HG02840 (cell line): ENCODE data around the gene ATAT1.
"Not testable (repeated sequence)": the region's sequence is repeated elsewhere in the genome, so short reads cannot be mapped to it uniquely, and the experiment has no call there.

Experiments used
- ATAC-seq: cut with Tn5 transposase; IDR thresholded peaks from one replicate; pipeline ENCODE4 v1.9.1; 2021; ENCODE audit warnings: mild to moderate bottlenecking, moderate library complexity, moderate number of reproducible peaks; ENCODE audit not compliant: unreplicated experiment, low FRiP score

The ATAT1 gene

DNA sequence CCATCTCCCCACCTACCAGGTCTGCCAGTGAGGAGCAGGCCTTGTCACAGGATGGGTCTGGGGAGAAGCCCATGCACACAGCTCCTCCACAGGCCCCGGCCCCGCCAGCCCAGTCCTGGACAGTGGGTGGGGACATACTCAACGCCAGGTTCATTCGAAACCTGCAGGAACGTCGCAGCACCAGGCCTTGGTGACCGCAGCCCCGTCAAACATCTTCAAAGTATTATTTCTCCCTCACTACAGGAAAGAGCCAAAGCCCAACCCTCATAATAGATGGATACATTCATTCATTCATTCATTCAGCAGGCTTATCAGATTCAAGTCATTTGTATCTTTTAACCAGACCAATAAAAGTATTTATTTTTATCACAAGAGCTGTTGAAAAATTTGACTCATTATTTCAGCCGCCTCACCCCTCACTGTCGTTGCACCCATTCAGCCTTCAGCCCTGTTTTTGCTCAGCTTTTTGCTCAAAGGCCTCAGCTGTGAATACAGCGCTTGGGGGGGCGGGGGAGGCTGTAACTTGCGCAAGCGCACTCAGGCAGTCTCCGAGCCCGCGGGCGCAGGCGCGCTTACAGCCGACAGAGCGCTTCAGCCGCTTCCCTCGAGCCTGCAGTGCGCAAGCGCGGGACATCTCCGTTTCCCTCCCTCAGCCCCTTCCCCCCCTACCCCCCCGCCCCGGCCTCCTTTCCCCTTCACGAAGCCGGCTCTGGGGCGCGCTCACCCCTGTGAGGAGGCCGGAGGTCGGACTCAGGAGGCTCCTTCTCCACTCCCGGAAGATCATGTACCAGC lies 20.0 kb downstream of the ATAT1 start, which contains the start of gene C6orf136:
Gene C6orf136, plus strand, starts transcription at position 684 of the 792 bp plus-strand sequence. Its CDS starts 99 bp downstream, at position 783.
- ATAC-seq: peak; percentile 50

- ATAC-seq: peak; percentile 68
These were observed 20.8 kb downstream of the ATAT1 start for GRCh38 chr6:30647242-30648116.

- no peak for ATAC-seq
These were observed 24.5 kb downstream of the ATAT1 start for GRCh38 chr6:30651143-30651542.

GRCh38 chr6:30654798-30655742 lies 28.4 kb downstream of the ATAT1 start:
- ATAC-seq: no peak

DNA sequence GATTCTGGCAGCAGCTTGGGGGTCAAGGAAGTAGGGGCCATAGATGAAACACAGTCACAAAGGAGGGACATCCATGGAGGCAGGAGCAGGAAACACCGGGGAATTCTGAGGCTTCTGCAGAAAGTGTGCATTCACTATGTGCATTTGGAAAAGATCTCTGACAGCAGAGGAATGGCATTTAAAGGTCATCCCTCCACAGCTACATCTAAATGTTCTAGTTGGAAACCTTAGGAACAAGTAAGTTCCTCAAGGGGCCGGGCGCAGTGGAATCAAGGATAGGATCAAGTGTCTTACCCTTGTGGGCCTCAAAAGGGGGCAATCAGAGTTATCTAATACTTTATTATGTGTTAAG lies 29.0 kb downstream of the ATAT1 start:
- ATAC-seq: no peak

DNA sequence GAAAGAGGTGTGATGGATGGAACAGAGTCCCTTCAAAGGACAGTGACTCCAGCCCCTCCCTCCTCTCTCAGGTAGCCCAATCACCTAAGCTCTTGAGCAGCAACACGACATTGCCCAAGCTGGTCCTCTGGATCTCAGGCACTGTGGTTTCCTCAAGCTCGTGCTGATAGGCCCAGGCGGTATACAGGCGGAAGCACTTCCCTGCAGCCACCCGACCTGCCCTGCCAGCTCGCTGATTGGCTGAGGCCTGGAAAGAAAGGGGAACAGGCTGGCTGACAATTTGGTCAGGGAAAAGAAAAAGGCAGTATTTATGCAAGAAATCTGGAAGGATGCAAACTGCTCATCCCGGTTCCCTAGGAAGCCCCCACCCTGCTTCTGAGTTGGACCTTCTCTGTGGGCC lies 29.8 kb downstream of the ATAT1 start:
- ATAC-seq: no peak

DNA sequence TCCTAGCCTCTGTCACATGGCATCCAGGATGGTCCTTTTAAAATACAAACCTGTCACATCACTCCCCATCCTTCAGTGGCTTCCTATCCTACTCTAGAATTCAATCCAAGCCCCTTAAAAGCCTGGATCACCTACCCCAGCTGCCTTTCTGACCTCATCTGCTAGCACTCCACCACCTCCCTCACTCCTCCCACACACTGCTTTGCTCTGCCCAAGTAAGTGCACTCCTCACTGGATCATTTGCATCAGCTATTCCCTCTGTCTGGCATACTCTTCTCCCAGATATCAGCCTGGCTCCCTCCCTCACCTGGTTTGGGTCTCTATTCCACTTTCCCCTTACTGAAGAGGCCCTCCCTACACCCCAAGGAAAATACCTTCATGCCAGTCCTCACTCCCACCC lies 30.8 kb downstream of the ATAT1 start:
- ATAC-seq: no peak

GRCh38 chr6:30657922-30658321 lies 31.2 kb downstream of the ATAT1 start:
- ATAC-seq: not testable (repeated sequence)

- ATAC-seq: no peak
These were observed 38.5 kb downstream of the ATAT1 start for GRCh38 chr6:30664994-30665767.

- ATAC-seq: not testable (repeated sequence)
These were observed 39.6 kb downstream of the ATAT1 start for GRCh38 chr6:30666300-30666699.

DNA sequence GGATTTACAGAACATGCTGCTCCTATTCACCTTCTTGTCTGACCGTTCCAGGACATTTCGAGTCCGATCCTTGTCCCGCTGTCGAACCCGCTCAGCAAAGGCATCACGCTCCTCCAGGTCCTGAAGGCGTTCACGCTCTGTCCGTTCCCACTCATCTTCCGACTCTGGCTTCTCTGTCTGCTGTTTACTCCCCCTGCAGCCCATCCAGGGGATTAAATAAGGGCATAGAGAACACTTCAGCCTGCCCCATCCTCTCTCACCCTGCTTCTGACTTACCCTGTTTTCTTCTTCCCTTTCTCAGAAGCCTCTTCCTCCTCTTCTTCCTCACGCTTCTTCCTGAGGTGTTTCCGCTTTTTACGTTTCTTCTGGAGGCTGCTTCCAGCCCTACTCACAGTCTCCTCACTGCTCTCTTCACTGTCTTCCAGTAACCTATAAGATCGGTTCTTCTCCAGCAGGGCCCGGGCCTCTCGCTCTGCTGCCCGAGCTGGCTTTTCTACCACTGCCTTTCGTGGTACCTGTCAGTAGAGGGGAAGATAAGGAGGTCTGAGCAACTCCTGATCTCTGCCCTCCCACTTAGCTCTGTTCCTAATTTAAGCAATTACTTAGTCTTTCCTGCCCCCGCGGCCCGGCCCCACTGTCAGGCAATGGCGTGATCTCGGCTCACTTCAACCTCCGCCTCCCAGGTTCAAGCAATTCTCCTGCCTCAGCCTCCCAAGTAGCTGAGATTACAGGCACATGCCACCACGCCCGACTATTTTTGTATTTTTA lies 44.3 kb downstream of the ATAT1 start:
- ATAC-seq: no peak

DNA sequence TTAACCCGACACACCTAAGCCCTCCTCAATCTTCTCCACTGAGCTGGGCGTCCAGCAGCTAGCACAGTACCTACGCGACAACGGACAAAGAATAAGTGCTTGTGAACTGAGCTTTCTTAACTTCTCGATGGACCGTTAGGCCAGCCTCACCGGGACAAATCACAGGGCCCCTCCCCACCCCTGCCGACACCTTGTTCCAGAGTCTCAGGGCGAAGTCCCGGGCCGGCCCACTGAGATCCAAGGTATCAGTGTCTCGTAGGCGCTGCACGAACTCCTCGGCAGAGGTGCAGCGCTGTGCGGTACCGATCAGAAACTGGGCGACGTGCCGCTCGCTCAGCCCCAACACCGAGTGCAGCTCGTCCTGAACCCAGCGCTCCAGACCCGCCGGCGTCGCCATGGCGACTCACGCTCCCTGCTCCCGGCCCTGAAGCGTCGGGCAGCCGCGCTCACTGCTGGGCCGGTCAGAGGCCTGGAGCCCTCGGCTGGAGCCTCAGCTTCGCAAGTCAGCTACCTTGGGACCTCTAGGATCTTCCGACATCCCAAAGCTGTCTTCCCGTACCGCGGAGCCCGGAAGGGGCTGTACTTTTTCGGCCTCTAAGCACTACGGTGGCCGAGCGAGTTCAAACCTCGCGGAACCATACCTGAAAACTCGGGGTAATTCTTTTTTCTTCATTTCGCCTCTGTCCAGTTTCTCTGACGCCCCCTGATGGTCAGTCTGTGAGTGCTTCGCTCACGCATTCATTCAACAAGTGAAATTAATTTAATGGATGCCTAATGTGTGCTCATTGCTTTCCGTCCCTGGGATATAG lies 46.0 kb downstream of the ATAT1 start, which contains the start of gene DHX16:
Gene DHX16, minus strand, starts transcription at position 562 of the 809 bp plus-strand sequence. Its CDS starts 165 bp downstream, at position 397.
- peak; percentile 82 for ATAC-seq

DNA sequence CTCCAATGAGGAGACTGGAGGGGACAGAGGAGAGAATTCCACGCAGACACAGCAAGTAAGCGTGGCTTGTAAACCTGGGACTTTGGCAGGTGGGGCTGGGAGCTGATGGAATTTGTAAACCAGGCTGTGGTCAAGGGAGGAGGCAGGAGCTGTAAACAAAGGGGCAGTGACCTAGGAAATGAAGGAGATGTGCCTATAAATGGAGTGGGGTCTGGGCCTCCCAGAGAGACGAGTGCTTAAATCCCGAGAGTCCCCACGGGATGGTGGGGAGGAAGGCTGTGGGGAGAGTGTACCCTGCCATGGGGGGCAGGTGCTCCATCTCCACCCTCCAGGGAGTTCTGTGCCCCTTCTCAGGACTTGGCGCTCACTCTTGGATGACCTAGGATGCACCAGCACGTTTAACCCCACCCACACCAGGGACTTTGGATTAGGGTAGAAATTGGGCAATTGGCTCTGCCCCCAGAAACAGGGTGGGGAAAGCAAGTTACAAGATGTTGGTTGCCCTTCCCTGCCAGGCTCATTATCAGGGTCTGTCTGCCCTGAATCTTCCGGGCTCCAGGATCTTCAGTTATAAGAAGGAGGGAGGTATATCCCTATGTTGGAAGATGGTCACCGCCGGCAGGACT lies 50.1 kb downstream of the ATAT1 start:
- ATAC-seq: no peak

DNA sequence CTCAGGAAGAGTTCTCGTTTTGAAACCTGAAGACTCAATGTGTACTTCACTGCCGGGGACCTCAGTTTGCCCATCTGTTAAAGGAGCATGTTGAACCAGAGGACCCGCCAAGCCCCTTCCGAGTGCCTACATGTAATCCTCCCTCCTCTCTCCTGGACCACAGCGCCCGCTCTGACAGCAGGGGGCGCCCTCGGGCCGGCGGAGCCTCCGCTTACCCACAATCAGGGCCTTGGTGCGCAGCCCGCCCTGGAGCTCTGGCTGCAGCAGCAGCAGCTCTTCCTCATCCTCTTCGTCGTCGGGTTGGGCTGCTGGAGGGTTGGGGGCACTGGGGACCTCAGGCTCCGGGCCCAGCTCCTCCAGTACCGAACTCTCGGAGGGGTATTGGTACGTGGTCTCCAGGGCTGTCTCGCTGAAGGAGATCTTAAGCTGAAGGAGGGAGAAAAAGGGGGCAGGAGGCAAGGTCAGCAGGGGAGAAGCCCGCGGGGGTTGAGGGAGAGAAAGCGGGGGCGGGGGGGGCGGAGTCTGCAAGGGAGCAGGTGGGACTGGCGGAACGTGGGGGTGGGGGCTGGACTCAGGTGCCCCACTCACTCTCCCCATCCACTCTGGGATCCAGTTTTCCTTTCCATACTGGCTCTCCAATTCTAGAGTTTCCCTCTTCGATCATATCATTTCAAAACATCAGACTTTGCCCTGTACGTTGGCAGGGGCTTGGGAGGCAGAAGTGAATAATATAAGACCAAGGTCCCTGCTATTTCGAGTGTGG lies 52.5 kb downstream of the ATAT1 start:
- ATAC-seq: no peak

GRCh38 chr6:30679765-30680535 lies 53.3 kb downstream of the ATAT1 start:
- ATAC-seq: no peak

DNA sequence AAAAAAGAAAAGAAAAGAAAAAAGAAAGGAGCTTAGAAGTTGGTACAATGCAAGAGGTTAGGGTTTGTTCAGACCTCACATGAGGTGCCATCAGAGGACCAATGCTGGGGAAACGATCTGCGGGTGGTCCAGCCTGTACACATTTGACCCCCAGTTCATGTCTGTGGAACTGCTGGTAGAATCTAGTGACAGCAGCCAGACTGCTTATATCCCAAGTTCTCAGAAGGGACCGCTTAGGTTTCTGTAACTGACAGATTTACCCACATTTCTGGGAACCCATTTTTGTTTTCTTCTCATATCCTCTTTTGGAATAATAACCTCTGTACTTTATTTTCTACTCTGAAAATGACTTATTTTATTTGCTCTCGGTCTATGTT lies 55.1 kb downstream of the ATAT1 start:
- ATAC-seq: no peak
